Hepatocyte (in vitro differentiated cells): Measurements from ENCODE around the gene HNRNPH2. TPM values are rescaled to one million over a fixed set of nuclear protein-coding genes. Genes with fewer than 3 reads are reported as not detected.
A peak's percentile ranks its signal among the peaks of the same experiment; 100 is the strongest.

Experiments
- DNase-seq: peaks from one replicate; pipeline ENCODE4 v3.0.0-alpha.2; 2016; ENCODE audit warnings: low spot score
- H2AFZ ChIP-seq: fragments of 200-600 bp; sonication (generic); 2 replicates; pipeline ENCODE4 v1.6.0; 2016; ENCODE audit warnings: antibody characterized with exemption, mild to moderate bottlenecking
- H3K27ac ChIP-seq: fragments of 200-600 bp; sonication (generic); 2 replicates; pipeline ENCODE4 v1.5.1; 2016; ENCODE audit warnings: mild to moderate bottlenecking
- H3K27me3 ChIP-seq: fragments of 200-600 bp; sonication (generic); 2 replicates; pipeline ENCODE4 v1.6.1; 2016
- H3K36me3 ChIP-seq: fragments of 200-600 bp; sonication (generic); replicated peaks from 2 replicates; pipeline ENCODE4 v1.5.1; 2016; ENCODE audit warnings: low read depth; ENCODE audit not compliant: insufficient read depth
- H3K4me1 ChIP-seq: fragments of 200-600 bp; sonication (generic); 2 replicates; pipeline ENCODE4 v1.5.1; 2016; ENCODE audit warnings: mild to moderate bottlenecking, moderate library complexity; ENCODE audit not compliant: insufficient read depth
- H3K4me2 ChIP-seq: fragments of 200-600 bp; sonication (generic); 2 replicates; pipeline ENCODE4 v1.6.0; 2016
- H3K4me3 ChIP-seq: fragments of 200-600 bp; sonication (generic); 2 replicates; pipeline ENCODE4 v1.5.1; 2016; ENCODE audit warnings: mild to moderate bottlenecking
- H3K79me2 ChIP-seq: fragments of 200-600 bp; sonication (generic); 2 replicates; pipeline ENCODE4 v1.6.0; 2017; ENCODE audit warnings: mild to moderate bottlenecking
- H3K9me2 ChIP-seq: fragments of 200-600 bp; sonication (generic); replicated peaks from 2 replicates; pipeline ENCODE4 v1.6.0; 2017; ENCODE audit warnings: mild to moderate bottlenecking; ENCODE audit not compliant: insufficient read depth
- H3K9me3 ChIP-seq: fragments of 200-600 bp; sonication (generic); 2 replicates; pipeline ENCODE4 v1.5.1; 2016; ENCODE audit warnings: low read depth, mild to moderate bottlenecking
- H4K20me1 ChIP-seq: fragments of 200-600 bp; sonication (generic); 2 replicates; pipeline ENCODE4 v1.6.0; 2016; ENCODE audit warnings: mild to moderate bottlenecking; ENCODE audit not compliant: insufficient read depth, poor library complexity, severe bottlenecking
- EZH2 ChIP-seq: fragments of 200-600 bp; sonication (generic); IDR thresholded peaks from 2 replicates; pipeline ENCODE4 v1.6.1; 2016; ENCODE audit warnings: antibody characterized with exemption, mild to moderate bottlenecking, borderline replicate concordance
- EZH2phosphoT487 ChIP-seq: fragments of 200-600 bp; sonication (generic); IDR thresholded peaks from one replicate; pipeline ENCODE4 v1.6.1; 2018; ENCODE audit warnings: antibody characterized with exemption, mild to moderate bottlenecking, low read depth, moderate library complexity; ENCODE audit not compliant: unreplicated experiment, severe bottlenecking
- WGBS: methylation state at CpG from one replicate; pipeline ENCODE4 v1.1.6; 2016; ENCODE audit warnings: low lambda C conversion rate; ENCODE audit errors: missing lambda C conversion rate; 5-methylcytosine and 5-hydroxymethylcytosine counted together
- polyA plus RNA-seq: library from polyadenylated mRNA; unstranded; fragments of >200 nt; fragmentation: Nextera tagmentation; extraction: Ambion mirVana; gene quantifications from 2 replicates; pipeline ENCODE4 v1.2.1, GENCODE V29; 2016
- total RNA-seq: library from RNA; depleted of rRNA; stranded (reverse); fragments of >200 nt; gene quantifications from 2 replicates; pipeline ENCODE4 v1.2.3, GENCODE V29; 2014
- TF ChIP-seq, protein P1 (sequence below): fragments of 200-600 bp; sonication (generic); IDR thresholded peaks from 2 replicates; pipeline ENCODE4 v1.5.1; 2016; ENCODE audit warnings: antibody characterized with exemption, mild to moderate bottlenecking; ENCODE audit not compliant: poor library complexity

The HNRNPH2 gene
- total and polyA plus RNA-seq, 2 experiments from 2014 or later = 76.0 to 112 TPM

DNA sequence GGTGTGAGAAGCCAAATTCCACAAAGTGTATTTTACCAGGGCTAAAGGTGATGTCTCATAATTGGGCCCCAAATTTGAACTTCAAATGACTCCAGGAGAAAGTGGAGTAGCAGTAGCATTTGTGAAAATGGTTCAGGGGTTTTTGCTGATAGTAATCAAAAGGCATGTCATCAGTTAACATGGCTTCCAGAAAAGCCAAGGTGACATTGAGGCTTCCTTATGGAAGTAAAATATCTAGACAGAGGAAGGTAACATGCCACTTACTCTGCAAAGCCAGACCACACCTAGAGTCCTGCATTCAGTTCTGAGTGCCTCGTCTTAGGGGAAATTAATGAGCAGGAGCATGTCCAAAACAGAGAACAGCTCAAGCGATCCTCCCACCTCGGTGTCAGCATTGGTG is 19.4 kb upstream of the HNRNPH2 start:
- DNase-seq = no peak
- no peaks in the 10 kb centered on the region for H3K9me3 ChIP-seq
- H3K27me3 ChIP-seq = no peaks in the 10 kb centered on the region
- H3K79me2 ChIP-seq = peaks cover 6% of the 10 kb centered on the region
- no peak overlapping the region for H3K4me3 ChIP-seq
- no peak overlapping the region for H2AFZ ChIP-seq
- no peaks in the 10 kb centered on the region for H4K20me1 ChIP-seq
- no peaks in the 10 kb centered on the region for H3K9me2 ChIP-seq
- H3K27ac ChIP-seq = no peak overlapping the region
- TF ChIP-seq EZH2phosphoT487 (no peak), EZH2 (no peak)
- TF ChIP-seq, protein P1, sequence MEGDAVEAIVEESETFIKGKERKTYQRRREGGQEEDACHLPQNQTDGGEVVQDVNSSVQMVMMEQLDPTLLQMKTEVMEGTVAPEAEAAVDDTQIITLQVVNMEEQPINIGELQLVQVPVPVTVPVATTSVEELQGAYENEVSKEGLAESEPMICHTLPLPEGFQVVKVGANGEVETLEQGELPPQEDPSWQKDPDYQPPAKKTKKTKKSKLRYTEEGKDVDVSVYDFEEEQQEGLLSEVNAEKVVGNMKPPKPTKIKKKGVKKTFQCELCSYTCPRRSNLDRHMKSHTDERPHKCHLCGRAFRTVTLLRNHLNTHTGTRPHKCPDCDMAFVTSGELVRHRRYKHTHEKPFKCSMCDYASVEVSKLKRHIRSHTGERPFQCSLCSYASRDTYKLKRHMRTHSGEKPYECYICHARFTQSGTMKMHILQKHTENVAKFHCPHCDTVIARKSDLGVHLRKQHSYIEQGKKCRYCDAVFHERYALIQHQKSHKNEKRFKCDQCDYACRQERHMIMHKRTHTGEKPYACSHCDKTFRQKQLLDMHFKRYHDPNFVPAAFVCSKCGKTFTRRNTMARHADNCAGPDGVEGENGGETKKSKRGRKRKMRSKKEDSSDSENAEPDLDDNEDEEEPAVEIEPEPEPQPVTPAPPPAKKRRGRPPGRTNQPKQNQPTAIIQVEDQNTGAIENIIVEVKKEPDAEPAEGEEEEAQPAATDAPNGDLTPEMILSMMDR = no peak
- H3K4me1 ChIP-seq = no peaks in the 10 kb centered on the region
- no peak overlapping the region for H3K4me2 ChIP-seq
- H3K36me3 ChIP-seq = no peaks in the 10 kb centered on the region
- 85% methylated on average over 3 of the region's 3 CpGs for WGBS

DNA sequence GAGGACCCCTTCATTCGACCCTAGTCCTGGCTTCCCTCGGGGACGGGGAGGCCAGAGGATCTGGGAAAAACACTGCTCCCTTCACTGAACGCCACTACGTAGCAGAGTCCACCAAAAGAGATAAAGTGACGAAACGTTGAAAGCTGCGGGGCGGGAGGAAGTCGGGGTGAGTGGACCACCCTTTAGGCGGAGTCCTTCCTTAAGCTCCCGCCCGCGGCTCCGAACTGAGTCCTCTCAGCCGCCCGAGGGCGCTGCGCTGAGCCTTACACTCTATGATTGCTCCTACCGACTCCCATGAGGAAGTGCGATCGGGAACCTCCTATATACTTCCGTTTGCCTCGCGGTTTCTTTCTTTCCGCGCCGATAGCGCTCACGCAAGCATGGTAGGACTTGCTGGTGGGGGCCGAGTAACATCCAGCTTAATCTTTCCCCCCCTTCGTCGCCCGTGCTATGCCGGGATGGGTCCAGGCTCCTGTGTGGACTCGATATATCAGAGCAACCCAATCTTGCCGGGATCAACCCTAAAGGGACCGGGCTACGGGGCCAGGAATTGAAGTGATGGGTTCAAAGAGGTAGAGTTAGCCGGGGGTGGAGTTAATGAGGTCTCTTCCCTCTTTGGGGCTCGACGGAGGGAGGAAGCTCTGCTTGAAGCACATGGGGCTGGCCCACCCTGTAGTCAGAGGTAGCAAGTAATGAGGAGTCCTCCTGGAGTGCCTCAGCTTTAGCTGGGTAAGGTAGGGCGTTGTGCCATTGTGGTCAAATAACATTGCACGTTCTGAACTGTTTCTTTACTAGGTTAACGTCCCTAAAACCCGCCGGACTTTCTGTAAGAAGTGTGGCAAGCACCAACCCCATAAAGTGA is 17.1 kb upstream of the HNRNPH2 start, which contains the start of gene RPL36A:
RPL36A (plus strand) TSS at position 348 of the 862 bp plus-strand sequence; CDS start at position 381, 33 bp downstream.
- H3K27me3 ChIP-seq = no peaks in the 10 kb centered on the region
- DNase-seq = peak; percentile 93
- peak within 1 kb of the TSS; percentile 85 for H3K4me2 ChIP-seq
- H3K27ac ChIP-seq = peak within 1 kb of the TSS; percentile 89
- peaks cover 6% of the 10 kb centered on the region for H3K79me2 ChIP-seq
- no peaks in the 10 kb centered on the region for H3K9me3 ChIP-seq
- H2AFZ ChIP-seq = peak within 1 kb of the TSS; percentile 57
- H3K9me2 ChIP-seq = no peaks in the 10 kb centered on the region
- H4K20me1 ChIP-seq = no peaks in the 10 kb centered on the region
- TF ChIP-seq, protein P1 = peak; percentile 73
- no peak for TF ChIP-seq EZH2phosphoT487
- no peak for TF ChIP-seq EZH2
- H3K36me3 ChIP-seq = no peaks in the 10 kb centered on the region
- WGBS = 43% methylated on average over 47 of the region's 47 CpGs
- no peaks in the 10 kb centered on the region for H3K4me1 ChIP-seq
- peak within 1 kb of the TSS; percentile 48 for H3K4me3 ChIP-seq

DNA sequence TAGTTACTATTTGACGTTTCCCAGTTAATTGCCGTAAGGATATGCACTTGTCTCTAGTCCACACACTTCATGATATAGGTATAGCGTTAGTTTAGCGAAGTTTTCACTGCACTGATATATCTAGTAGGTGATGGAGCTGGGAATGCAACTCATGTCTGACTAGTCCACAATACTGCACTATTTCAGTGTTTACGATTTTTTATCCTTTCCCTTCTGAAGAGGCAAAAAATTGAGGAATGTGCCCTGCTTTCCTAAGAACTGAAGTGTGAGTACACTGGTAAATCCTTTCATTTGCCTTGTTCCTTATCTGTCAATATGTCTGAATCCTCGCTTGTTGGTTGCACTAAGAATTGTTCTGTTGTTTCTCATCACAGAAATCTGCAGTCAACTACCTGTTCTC is 16.2 kb upstream of the HNRNPH2 start:
- Histone ChIP-seq H3K27me3 (no peaks in the 10 kb centered on the region), H3K4me2 (peak overlapping the region; percentile 85), H2AFZ (no peak overlapping the region), H3K79me2 (peaks cover 6% of the 10 kb centered on the region), H4K20me1 (no peaks in the 10 kb centered on the region), H3K36me3 (no peaks in the 10 kb centered on the region), H3K9me3 (no peaks in the 10 kb centered on the region), H3K27ac (peak overlapping the region; percentile 89), H3K4me3 (peak overlapping the region; percentile 48), H3K9me2 (no peaks in the 10 kb centered on the region), H3K4me1 (no peaks in the 10 kb centered on the region)
- TF ChIP-seq EZH2phosphoT487 (no peak), EZH2 (no peak)
- TF ChIP-seq, protein P1 = no peak
- WGBS = 50% methylated on average over 6 of the region's 6 CpGs
- no peak for DNase-seq
